ENCODE data around the gene AADAT. TPM values are rescaled to one million over a fixed set of nuclear protein-coding genes. Genes with fewer than 3 reads are reported as not detected.
"Not testable (repeated sequence)": the region's sequence is repeated elsewhere in the genome, so short reads cannot be mapped to it uniquely, and the experiment has no call there.

AADAT gene
- total and polyA plus RNA-seq, 5 donors from 2014 or later = not detected

DNA sequence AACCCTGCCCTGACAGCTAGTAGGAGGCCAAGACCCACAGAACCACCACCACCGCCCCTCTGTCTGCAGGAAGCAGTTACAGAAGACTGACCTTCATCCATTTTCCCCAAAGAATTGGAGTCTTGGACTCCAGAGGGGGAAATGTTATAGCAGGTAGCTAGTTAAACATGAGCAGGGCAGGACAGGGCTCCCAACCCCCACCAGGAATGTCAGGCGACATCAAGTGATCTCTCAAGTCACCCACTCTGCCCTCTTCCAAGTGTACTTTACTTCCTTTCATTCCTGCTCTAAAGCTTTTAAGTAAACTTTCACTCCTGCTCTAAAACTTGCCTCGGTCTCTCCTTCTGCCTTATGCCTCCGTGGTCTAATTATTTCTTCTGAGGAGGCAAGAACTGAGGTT lies 17.1 kb upstream of the AADAT start:
- no peaks in the 10 kb centered on the region for H3K27me3 Mint-ChIP-seq
- Histone ChIP-seq H3K4me3 (ENCODE audit: low read depth, low read length) (no peak overlapping the region), H3K27me3 (ENCODE audit: control insufficient read depth, insufficient read depth, low read length) (no peaks in the 10 kb centered on the region), H3K4me1 (ENCODE audit: control insufficient read depth, insufficient read depth, low read length, poor library complexity, severe bottlenecking) (no peaks in the 10 kb centered on the region), H3K36me3 (ENCODE audit: control insufficient read depth, insufficient read depth, low read length) (no peaks in the 10 kb centered on the region), H3K9me3 (ENCODE audit: control insufficient read depth in 2 of 2, low read length in 2 of 2) (no peaks in the 10 kb centered on the region), H3K27ac (ENCODE audit: insufficient read depth, low read length, poor library complexity, severe bottlenecking) (no peak overlapping the region)
- H3K27ac Mint-ChIP-seq = no peak overlapping the region
- no peaks in the 10 kb centered on the region for H3K36me3 Mint-ChIP-seq
- ATAC-seq (ENCODE audit: low read depth in 2 of 2) (no peak), DNase-seq (no peak)
- peaks cover 0 to 5% (median 0%) of the 10 kb centered on the region in 7 donors for H3K9me3 Mint-ChIP-seq
- no peak overlapping the region for H3K4me3 Mint-ChIP-seq
- no peaks in the 10 kb centered on the region for H3K4me1 Mint-ChIP-seq

DNA sequence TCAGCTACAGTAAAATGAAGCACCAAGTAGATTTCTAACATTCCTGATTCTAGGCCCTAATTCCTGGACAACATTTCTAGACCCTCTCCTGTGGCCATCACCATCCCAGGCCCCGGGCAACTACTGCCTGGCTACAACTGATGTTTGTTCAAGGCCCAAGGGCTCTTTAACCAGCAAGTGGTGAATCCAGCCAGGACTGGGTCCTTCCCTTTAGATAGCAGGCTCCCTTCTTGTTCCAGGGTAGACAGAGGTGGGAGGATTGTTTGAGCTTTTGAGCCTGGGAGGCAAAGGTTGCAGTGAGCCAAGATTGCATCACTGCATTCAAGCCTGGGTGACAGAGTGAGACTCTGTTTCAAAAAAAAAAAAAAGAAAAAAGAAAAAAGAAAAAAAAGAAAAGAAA lies 12.7 kb upstream of the AADAT start:
- ATAC-seq (ENCODE audit: low read depth in 2 of 2) (no peak), DNase-seq (no peak)
- Histone ChIP-seq H3K27me3 (ENCODE audit: control insufficient read depth, insufficient read depth, low read length) (no peaks in the 10 kb centered on the region), H3K36me3 (ENCODE audit: control insufficient read depth, insufficient read depth, low read length) (no peaks in the 10 kb centered on the region), H3K4me1 (ENCODE audit: control insufficient read depth, insufficient read depth, low read length, poor library complexity, severe bottlenecking) (no peaks in the 10 kb centered on the region), H3K9me3 (ENCODE audit: control insufficient read depth in 2 of 2, low read length in 2 of 2) (no peaks in the 10 kb centered on the region), H3K4me3 (ENCODE audit: low read depth, low read length) (no peak overlapping the region), H3K27ac (ENCODE audit: insufficient read depth, low read length, poor library complexity, severe bottlenecking) (no peak overlapping the region)
- Mint-ChIP-seq H3K27ac (no peak overlapping the region), H3K4me1 (no peaks in the 10 kb centered on the region), H3K27me3 (no peaks in the 10 kb centered on the region), H3K4me3 (no peak overlapping the region), H3K36me3 (no peaks in the 10 kb centered on the region), H3K9me3 (peaks cover 0 to 2% (median 0%) of the 10 kb centered on the region in 7 donors)

DNA sequence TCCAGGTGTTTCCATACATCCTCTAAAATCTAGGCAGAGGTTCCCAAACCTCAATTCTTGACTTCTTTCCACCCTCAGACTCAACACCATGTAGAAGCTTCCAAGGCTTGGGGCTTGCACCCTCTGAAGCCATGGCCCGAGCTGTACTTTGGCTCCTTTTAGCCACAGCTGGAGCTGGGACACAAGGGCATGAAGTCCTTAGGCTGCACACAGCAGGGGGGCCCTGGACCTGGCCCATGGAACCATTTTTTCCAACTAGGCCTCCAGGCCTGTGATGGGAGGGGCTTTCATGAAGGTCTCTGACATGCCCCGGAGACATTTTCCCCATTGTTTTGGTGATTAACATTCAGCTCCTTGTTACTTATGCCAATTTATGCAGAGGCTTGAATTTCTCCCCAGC lies 8.4 kb upstream of the AADAT start:
- H3K4me1 ChIP-seq (ENCODE audit: control insufficient read depth, insufficient read depth, low read length, poor library complexity, severe bottlenecking); H3K9me3 ChIP-seq (ENCODE audit: control insufficient read depth in 2 of 2, low read length in 2 of 2); H3K27me3 Mint-ChIP-seq; H3K9me3 Mint-ChIP-seq; H3K27ac Mint-ChIP-seq; DNase-seq; H3K4me3 Mint-ChIP-seq; ATAC-seq (ENCODE audit: low read depth in 2 of 2); H3K36me3 Mint-ChIP-seq; H3K36me3 ChIP-seq (ENCODE audit: control insufficient read depth, insufficient read depth, low read length); H3K27me3 ChIP-seq (ENCODE audit: control insufficient read depth, insufficient read depth, low read length); H3K27ac ChIP-seq (ENCODE audit: insufficient read depth, low read length, poor library complexity, severe bottlenecking); H3K4me1 Mint-ChIP-seq; H3K4me3 ChIP-seq (ENCODE audit: low read depth, low read length): not testable (repeated sequence)

DNA sequence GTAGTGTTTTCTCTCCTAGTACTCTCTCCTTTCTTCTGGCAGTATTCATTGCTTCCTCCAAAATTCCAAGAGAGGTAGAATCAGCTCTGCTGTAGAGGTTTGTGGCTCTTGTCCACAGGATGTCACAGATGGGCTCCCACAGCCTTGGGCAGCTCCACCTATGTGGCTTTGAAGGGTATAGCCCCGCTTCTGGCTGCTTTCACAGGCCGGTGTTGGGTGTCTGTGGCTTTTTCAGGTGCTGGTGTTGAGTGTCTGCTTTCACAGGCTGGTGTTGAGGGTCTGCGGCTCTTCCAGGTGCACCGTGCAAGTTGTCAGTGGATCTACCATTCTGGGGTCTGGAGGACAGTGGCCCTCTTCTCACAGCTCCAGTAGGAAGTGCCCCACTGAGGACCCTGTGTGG lies 7.9 kb upstream of the AADAT start:
- Histone ChIP-seq H3K9me3 (ENCODE audit: control insufficient read depth in 2 of 2, low read length in 2 of 2) (no peaks in the 10 kb centered on the region), H3K27me3 (ENCODE audit: control insufficient read depth, insufficient read depth, low read length) (no peaks in the 10 kb centered on the region), H3K27ac (ENCODE audit: insufficient read depth, low read length, poor library complexity, severe bottlenecking) (no peak overlapping the region), H3K36me3 (ENCODE audit: control insufficient read depth, insufficient read depth, low read length) (no peaks in the 10 kb centered on the region), H3K4me1 (ENCODE audit: control insufficient read depth, insufficient read depth, low read length, poor library complexity, severe bottlenecking) (no peaks in the 10 kb centered on the region), H3K4me3 (ENCODE audit: low read depth, low read length) (no peak overlapping the region)
- H3K27me3 Mint-ChIP-seq = no peaks in the 10 kb centered on the region
- DNase-seq (no peak), ATAC-seq (ENCODE audit: low read depth in 2 of 2) (no peak)
- H3K4me1 Mint-ChIP-seq = no peaks in the 10 kb centered on the region
- H3K36me3 Mint-ChIP-seq = no peaks in the 10 kb centered on the region
- H3K9me3 Mint-ChIP-seq = no peaks in the 10 kb centered on the region
- H3K27ac Mint-ChIP-seq = no peak overlapping the region
- no peak overlapping the region for H3K4me3 Mint-ChIP-seq

DNA sequence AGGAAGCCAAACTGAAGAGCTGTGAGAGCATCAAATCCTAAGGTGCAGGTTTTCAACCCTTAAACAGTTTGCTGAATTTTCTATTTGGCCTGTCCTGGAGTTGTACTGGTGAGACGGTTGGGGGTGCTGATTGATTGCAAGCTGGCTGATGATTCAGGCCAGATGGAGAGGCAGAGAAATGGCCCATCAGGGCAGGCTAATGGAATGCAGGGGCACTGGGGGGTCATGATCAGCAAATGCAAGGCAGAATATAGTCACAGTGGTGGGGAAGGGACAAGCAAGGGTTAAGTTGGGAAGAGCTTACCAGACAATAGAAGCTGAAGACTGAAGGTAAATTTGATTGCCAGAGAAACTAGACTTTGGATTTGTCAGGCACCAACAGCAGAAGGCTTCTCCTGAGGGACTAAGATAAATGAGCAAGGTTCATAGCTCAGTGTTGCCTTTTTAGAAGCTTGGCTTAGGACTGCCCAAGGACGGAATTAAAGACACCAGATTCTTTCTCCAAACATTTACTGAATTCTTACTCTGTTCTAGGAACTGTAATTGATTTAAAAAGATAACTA lies 4.3 kb upstream of the AADAT start:
- H3K4me3 Mint-ChIP-seq = peak overlapping the region in 1 of 4 donors; percentile 54
- no peaks in the 10 kb centered on the region for H3K9me3 ChIP-seq (ENCODE audit: control insufficient read depth in 2 of 2, low read length in 2 of 2)

DNA sequence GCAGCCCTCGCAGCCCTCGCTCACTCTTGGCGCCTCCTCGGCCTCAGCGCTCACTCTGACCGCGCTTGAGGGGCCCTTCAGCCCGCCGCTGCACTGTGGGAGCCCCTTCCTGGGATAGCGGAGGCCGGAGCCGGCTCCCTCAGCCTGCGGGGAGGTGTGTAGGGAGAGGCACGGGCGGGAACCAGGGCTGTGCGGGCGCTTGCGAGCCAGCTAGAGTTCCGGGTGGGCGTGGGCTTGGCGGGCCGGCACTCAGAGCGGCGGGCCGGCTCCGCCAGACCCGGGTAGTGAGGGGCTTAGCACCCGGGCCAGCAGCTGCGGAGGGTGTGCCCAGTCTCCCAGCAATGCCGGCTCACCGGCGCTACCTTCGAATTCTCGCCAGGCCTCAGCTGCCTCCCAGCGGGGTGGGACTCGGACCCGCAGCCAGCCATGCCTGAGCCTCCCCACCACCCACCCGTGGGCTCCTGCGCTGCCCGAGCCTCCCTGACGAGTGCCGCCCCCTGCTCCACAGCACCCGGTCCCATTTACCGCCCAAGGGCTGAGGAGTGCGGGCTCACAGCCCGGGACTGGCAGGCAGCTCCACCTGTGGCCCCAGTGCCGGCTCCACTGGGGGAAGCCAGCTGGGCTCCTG lies 1.4 kb upstream of the AADAT start:
- Histone ChIP-seq H3K4me1 (ENCODE audit: control insufficient read depth, insufficient read depth, low read length, poor library complexity, severe bottlenecking) (no peaks in the 10 kb centered on the region), H3K4me3 (ENCODE audit: low read depth, low read length) (no peak overlapping the region), H3K27me3 (ENCODE audit: control insufficient read depth, insufficient read depth, low read length) (no peaks in the 10 kb centered on the region), H3K9me3 (ENCODE audit: control insufficient read depth in 2 of 2, low read length in 2 of 2) (no peaks in the 10 kb centered on the region), H3K36me3 (ENCODE audit: control insufficient read depth, insufficient read depth, low read length) (no peaks in the 10 kb centered on the region), H3K27ac (ENCODE audit: insufficient read depth, low read length, poor library complexity, severe bottlenecking) (no peak overlapping the region)
- Mint-ChIP-seq H3K9me3 (peaks cover 0 to 2% (median 0%) of the 10 kb centered on the region in 7 donors), H3K4me1 (peaks cover 0 to 8% (median 3%) of the 10 kb centered on the region in 4 donors), H3K27ac (no peak overlapping the region), H3K36me3 (no peaks in the 10 kb centered on the region), H3K27me3 (peaks cover 21% of the 10 kb centered on the region), H3K4me3 (no peak overlapping the region)
- ATAC-seq (ENCODE audit: low read depth in 2 of 2) (no peak), DNase-seq (no peak)

More for the DNA sequence above, 4.3 kb upstream of the AADAT start:
- Histone ChIP-seq H3K4me3 (ENCODE audit: low read depth, low read length) (no peak overlapping the region), H3K27me3 (ENCODE audit: control insufficient read depth, insufficient read depth, low read length) (no peaks in the 10 kb centered on the region), H3K27ac (ENCODE audit: insufficient read depth, low read length, poor library complexity, severe bottlenecking) (no peak overlapping the region), H3K36me3 (ENCODE audit: control insufficient read depth, insufficient read depth, low read length) (no peaks in the 10 kb centered on the region), H3K4me1 (ENCODE audit: control insufficient read depth, insufficient read depth, low read length, poor library complexity, severe bottlenecking) (no peaks in the 10 kb centered on the region)
- H3K27me3 Mint-ChIP-seq = peaks cover 12% of the 10 kb centered on the region
- ATAC-seq (ENCODE audit: low read depth in 2 of 2) (no peak), DNase-seq (no peak)
- no peak overlapping the region for H3K27ac Mint-ChIP-seq
- no peaks in the 10 kb centered on the region for H3K9me3 Mint-ChIP-seq
- peaks cover 0 to 8% (median 3%) of the 10 kb centered on the region in 4 donors for H3K4me1 Mint-ChIP-seq
- no peaks in the 10 kb centered on the region for H3K36me3 Mint-ChIP-seq

DNA sequence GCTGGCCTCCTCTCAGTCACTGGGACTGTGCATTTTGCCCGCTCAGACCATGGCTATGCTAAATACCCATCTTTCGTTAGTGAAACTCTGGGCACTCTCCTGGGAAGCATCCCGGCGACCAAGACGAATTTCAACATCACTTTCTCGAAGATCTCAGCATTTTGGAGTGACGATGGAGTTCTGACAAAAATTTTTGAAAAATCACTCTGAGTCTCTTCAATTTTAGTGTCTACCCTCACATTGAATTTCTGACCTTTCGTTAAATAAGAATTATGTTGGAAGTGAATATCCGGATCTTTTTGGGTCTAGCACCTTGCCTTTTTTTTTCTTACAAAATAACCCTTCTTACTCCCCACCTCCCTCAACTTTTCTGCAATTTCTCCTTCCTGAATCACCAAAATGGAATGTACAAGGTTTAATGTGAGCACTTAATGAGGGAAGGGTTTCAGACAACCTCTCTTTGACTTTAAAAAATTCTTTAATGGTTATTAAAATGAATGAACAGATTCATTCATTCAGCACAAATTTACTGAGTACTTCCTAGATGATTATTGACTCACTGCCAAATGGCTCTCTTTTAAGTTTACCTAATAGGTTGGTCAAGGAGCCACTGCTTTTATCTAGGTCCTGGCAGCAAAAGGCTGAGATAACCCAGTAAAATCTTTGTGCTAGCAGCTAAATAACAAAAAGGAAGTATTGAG lies 746 bp upstream of the AADAT start:
- Histone ChIP-seq H3K9me3 (ENCODE audit: control insufficient read depth in 2 of 2, low read length in 2 of 2) (no peaks in the 10 kb centered on the region), H3K27me3 (ENCODE audit: control insufficient read depth, insufficient read depth, low read length) (no peaks in the 10 kb centered on the region), H3K36me3 (ENCODE audit: control insufficient read depth, insufficient read depth, low read length) (no peaks in the 10 kb centered on the region), H3K4me3 (ENCODE audit: low read depth, low read length) (no peak overlapping the region), H3K4me1 (ENCODE audit: control insufficient read depth, insufficient read depth, low read length, poor library complexity, severe bottlenecking) (no peaks in the 10 kb centered on the region), H3K27ac (ENCODE audit: insufficient read depth, low read length, poor library complexity, severe bottlenecking) (no peak overlapping the region)
- peaks cover 0 to 2% (median 0%) of the 10 kb centered on the region in 7 donors for H3K9me3 Mint-ChIP-seq
- H3K4me3 Mint-ChIP-seq = peak overlapping the region in 1 of 4 donors; percentile 32
- ATAC-seq (ENCODE audit: low read depth in 2 of 2) (no peak), DNase-seq (no peak)
- H3K36me3 Mint-ChIP-seq = no peaks in the 10 kb centered on the region
- peak overlapping the region in 1 of 3 donors; percentile 20 for H3K27ac Mint-ChIP-seq
- peaks cover 0 to 8% (median 3%) of the 10 kb centered on the region in 4 donors for H3K4me1 Mint-ChIP-seq
- peaks cover 21% of the 10 kb centered on the region for H3K27me3 Mint-ChIP-seq

Measured in CD4-positive, CD25-positive, alpha-beta regulatory T cell (primary cell).